Measurements from ENCODE around the gene TMPRSS4.

Gene TMPRSS4

GRCh38 chr11:118081241-118081958 lies 4.5 kb downstream of the TMPRSS4 start:
- Histone ChIP-seq H3K27ac (ENCODE audit: low read depth, low read length) (no peak overlapping the region), H3K27me3 (ENCODE audit: insufficient read depth, low read length) (peaks cover 36% of the 10 kb centered on the region), H3K36me3 (ENCODE audit: insufficient read depth, low read length) (no peaks in the 10 kb centered on the region), H3K79me2 (ENCODE audit: control insufficient read depth, insufficient read depth, low read length, unreplicated experiment) (no peaks in the 10 kb centered on the region), H3K4me3 (ENCODE audit: low read depth, low read length) (no peak overlapping the region), H3K4me1 (ENCODE audit: control insufficient read depth, insufficient read depth, low read length, unreplicated experiment) (no peaks in the 10 kb centered on the region), H2AFZ (ENCODE audit: low read length, unreplicated experiment) (no peak overlapping the region)

- H2AFZ ChIP-seq (ENCODE audit: low read length, unreplicated experiment): no peak overlapping the region
- peaks cover 36% of the 10 kb centered on the region for H3K27me3 ChIP-seq (ENCODE audit: insufficient read depth, low read length)
- no peak overlapping the region for H3K27ac ChIP-seq (ENCODE audit: low read depth, low read length)
- H3K4me1 ChIP-seq (ENCODE audit: control insufficient read depth, insufficient read depth, low read length, unreplicated experiment): no peaks in the 10 kb centered on the region
- H3K36me3 ChIP-seq (ENCODE audit: insufficient read depth, low read length): no peaks in the 10 kb centered on the region
- no peak overlapping the region for H3K4me3 ChIP-seq (ENCODE audit: low read depth, low read length)
- no peaks in the 10 kb centered on the region for H3K79me2 ChIP-seq (ENCODE audit: control insufficient read depth, insufficient read depth, low read length, unreplicated experiment)
Measured at GRCh38 chr11:118082880-118083552, 6.1 kb downstream of the TMPRSS4 start.

- Histone ChIP-seq H3K79me2 (ENCODE audit: control insufficient read depth, insufficient read depth, low read length, unreplicated experiment) (no peaks in the 10 kb centered on the region), H3K36me3 (ENCODE audit: insufficient read depth, low read length) (no peaks in the 10 kb centered on the region), H3K4me1 (ENCODE audit: control insufficient read depth, insufficient read depth, low read length, unreplicated experiment) (no peaks in the 10 kb centered on the region), H3K4me3 (ENCODE audit: low read depth, low read length) (no peak overlapping the region), H3K27me3 (ENCODE audit: insufficient read depth, low read length) (peaks cover 30% of the 10 kb centered on the region), H3K27ac (ENCODE audit: low read depth, low read length) (no peak overlapping the region), H2AFZ (ENCODE audit: low read length, unreplicated experiment) (no peak overlapping the region)
Measured at GRCh38 chr11:118084247-118084646, 7.4 kb downstream of the TMPRSS4 start.

- Histone ChIP-seq H3K4me1 (ENCODE audit: control insufficient read depth, insufficient read depth, low read length, unreplicated experiment) (no peaks in the 10 kb centered on the region), H3K36me3 (ENCODE audit: insufficient read depth, low read length) (no peaks in the 10 kb centered on the region), H3K27me3 (ENCODE audit: insufficient read depth, low read length) (peaks cover 28% of the 10 kb centered on the region), H2AFZ (ENCODE audit: low read length, unreplicated experiment) (no peak overlapping the region), H3K79me2 (ENCODE audit: control insufficient read depth, insufficient read depth, low read length, unreplicated experiment) (no peaks in the 10 kb centered on the region), H3K4me3 (ENCODE audit: low read depth, low read length) (no peak overlapping the region), H3K27ac (ENCODE audit: low read depth, low read length) (no peak overlapping the region)
Measured at GRCh38 chr11:118084656-118085055, 7.8 kb downstream of the TMPRSS4 start.

- Histone ChIP-seq H3K27ac (ENCODE audit: low read depth, low read length) (no peak within 1 kb of the TSS), H3K4me3 (ENCODE audit: low read depth, low read length) (no peak within 1 kb of the TSS), H3K27me3 (ENCODE audit: insufficient read depth, low read length) (peaks cover 23% of the 10 kb centered on the region), H3K36me3 (ENCODE audit: insufficient read depth, low read length) (no peaks in the 10 kb centered on the region), H3K79me2 (ENCODE audit: control insufficient read depth, insufficient read depth, low read length, unreplicated experiment) (no peaks in the 10 kb centered on the region), H2AFZ (ENCODE audit: low read length, unreplicated experiment) (no peak within 1 kb of the TSS), H3K4me1 (ENCODE audit: control insufficient read depth, insufficient read depth, low read length, unreplicated experiment) (no peaks in the 10 kb centered on the region)
Measured at GRCh38 chr11:118086913-118087768, 10.3 kb downstream of the TMPRSS4 start, which contains the start of gene SMIM35. Gene SMIM35 (minus strand): TSS chr11:118086963. CDS start chr11:118086757, 206 bp downstream.

GRCh38 chr11:118087931-118088330 lies 11.1 kb downstream of the TMPRSS4 start:
- Histone ChIP-seq H3K4me1 (ENCODE audit: control insufficient read depth, insufficient read depth, low read length, unreplicated experiment) (no peaks in the 10 kb centered on the region), H3K27me3 (ENCODE audit: insufficient read depth, low read length) (peaks cover 18% of the 10 kb centered on the region), H3K27ac (ENCODE audit: low read depth, low read length) (no peak overlapping the region), H2AFZ (ENCODE audit: low read length, unreplicated experiment) (no peak overlapping the region), H3K79me2 (ENCODE audit: control insufficient read depth, insufficient read depth, low read length, unreplicated experiment) (no peaks in the 10 kb centered on the region), H3K36me3 (ENCODE audit: insufficient read depth, low read length) (no peaks in the 10 kb centered on the region), H3K4me3 (ENCODE audit: low read depth, low read length) (no peak overlapping the region)

- H2AFZ ChIP-seq (ENCODE audit: low read length, unreplicated experiment): no peak overlapping the region
- no peaks in the 10 kb centered on the region for H3K4me1 ChIP-seq (ENCODE audit: control insufficient read depth, insufficient read depth, low read length, unreplicated experiment)
- H3K36me3 ChIP-seq (ENCODE audit: insufficient read depth, low read length): no peaks in the 10 kb centered on the region
- no peaks in the 10 kb centered on the region for H3K79me2 ChIP-seq (ENCODE audit: control insufficient read depth, insufficient read depth, low read length, unreplicated experiment)
- no peak overlapping the region for H3K4me3 ChIP-seq (ENCODE audit: low read depth, low read length)
- peaks cover 18% of the 10 kb centered on the region for H3K27me3 ChIP-seq (ENCODE audit: insufficient read depth, low read length)
- H3K27ac ChIP-seq (ENCODE audit: low read depth, low read length): no peak overlapping the region
Measured at GRCh38 chr11:118088531-118088930, 11.7 kb downstream of the TMPRSS4 start.

- H3K36me3 ChIP-seq (ENCODE audit: insufficient read depth, low read length): no peaks in the 10 kb centered on the region
- peaks cover 27% of the 10 kb centered on the region for H3K27me3 ChIP-seq (ENCODE audit: insufficient read depth, low read length)
- H3K27ac ChIP-seq (ENCODE audit: low read depth, low read length): no peak overlapping the region
- H2AFZ ChIP-seq (ENCODE audit: low read length, unreplicated experiment): no peak overlapping the region
- H3K4me1 ChIP-seq (ENCODE audit: control insufficient read depth, insufficient read depth, low read length, unreplicated experiment): no peaks in the 10 kb centered on the region
- no peak overlapping the region for H3K4me3 ChIP-seq (ENCODE audit: low read depth, low read length)
- no peaks in the 10 kb centered on the region for H3K79me2 ChIP-seq (ENCODE audit: control insufficient read depth, insufficient read depth, low read length, unreplicated experiment)
Measured at GRCh38 chr11:118090545-118091162, 13.8 kb downstream of the TMPRSS4 start.

GRCh38 chr11:118091690-118092089 lies 14.8 kb downstream of the TMPRSS4 start:
- Histone ChIP-seq H3K4me1 (ENCODE audit: control insufficient read depth, insufficient read depth, low read length, unreplicated experiment) (no peaks in the 10 kb centered on the region), H2AFZ (ENCODE audit: low read length, unreplicated experiment) (no peak overlapping the region), H3K27ac (ENCODE audit: low read depth, low read length) (no peak overlapping the region), H3K79me2 (ENCODE audit: control insufficient read depth, insufficient read depth, low read length, unreplicated experiment) (no peaks in the 10 kb centered on the region), H3K36me3 (ENCODE audit: insufficient read depth, low read length) (no peaks in the 10 kb centered on the region), H3K4me3 (ENCODE audit: low read depth, low read length) (no peak overlapping the region), H3K27me3 (ENCODE audit: insufficient read depth, low read length) (peaks cover 28% of the 10 kb centered on the region; the same call in 1 of the 2 replicates)

GRCh38 chr11:118092907-118093571 lies 16.2 kb downstream of the TMPRSS4 start:
- Histone ChIP-seq H3K27ac (ENCODE audit: low read depth, low read length) (no peak overlapping the region), H3K27me3 (ENCODE audit: insufficient read depth, low read length) (peaks cover 30% of the 10 kb centered on the region), H3K4me3 (ENCODE audit: low read depth, low read length) (no peak overlapping the region), H3K79me2 (ENCODE audit: control insufficient read depth, insufficient read depth, low read length, unreplicated experiment) (no peaks in the 10 kb centered on the region), H3K36me3 (ENCODE audit: insufficient read depth, low read length) (no peaks in the 10 kb centered on the region), H2AFZ (ENCODE audit: low read length, unreplicated experiment) (no peak overlapping the region), H3K4me1 (ENCODE audit: control insufficient read depth, insufficient read depth, low read length, unreplicated experiment) (no peaks in the 10 kb centered on the region)
